ENCODE measurements around the gene RPL10A. TPM values are rescaled to one million over a fixed set of nuclear protein-coding genes. Genes with fewer than 3 reads are reported as not detected.
A peak's percentile ranks its signal among the peaks of the same experiment; 100 is the strongest.

The RPL10A gene
- total and polyA plus RNA-seq, 2 of the 13 experiments (the other 11 are each of a cell fraction or from before 2014, with no cell fraction given) = 1,854 to 2,726 TPM

- TF ChIP-seq MAZ (IDR thresholded peaks at IDR 0.05; ENCODE audit: borderline replicate concordance, low read depth, low read length) = no peak; the same call in 1 of the 2 replicates
- 0 out of 2 replicates have a peak, but pooled peaks have one; percentile 0 for TF ChIP-seq MAZ (CRISPR knock-in tag; IDR thresholded peaks at IDR 0.05; ENCODE audit: low read depth)
- TF ChIP-seq ZNF264 (CRISPR knock-in tag; IDR thresholded peaks at IDR 0.05) = no peak
- TF ChIP-seq ATRX (CRISPR knock-in tag; IDR thresholded peaks at IDR 0.05; ENCODE audit: borderline replicate concordance) = no peak
- TF ChIP-seq PCBP1 (IDR thresholded peaks at IDR 0.05; ENCODE audit: borderline replicate concordance, low read depth, low read length) = 0 out of 2 replicates have a peak, but pooled peaks have one; percentile 8
- 0 out of 2 replicates have a peak, but pooled peaks have one; percentile 5 for TF ChIP-seq THAP11 (CRISPR knock-in tag; IDR thresholded peaks at IDR 0.05)
- peak; percentile 53; the same call in 1 of the 2 replicates for TF ChIP-seq RFXAP (CRISPR knock-in tag; IDR thresholded peaks at IDR 0.05; ENCODE audit: borderline replicate concordance)
- 0 out of 2 replicates have a peak, but pooled peaks have one; percentile 2 for TF ChIP-seq ARID3A (IDR thresholded peaks at IDR 0.05; ENCODE audit: low read depth, low read length)
- TF ChIP-seq POLR2A (IDR thresholded peaks at IDR 0.05; ENCODE audit: insufficient read depth in 1 of 2, low read depth in 2 of 2, low read length in 2 of 2) = 0 out of 4 replicates have a peak, but pooled peaks of 1 of the 2 experiments have one; percentile 39
- TF ChIP-seq ASH2L (IDR thresholded peaks at IDR 0.05; ENCODE audit: insufficient read length, low read depth, low read length) = peak; percentile 15
- TF ChIP-seq ZFY (CRISPR knock-in tag; IDR thresholded peaks at IDR 0.05) = peak; percentile 53
- TF ChIP-seq ZFP37 (CRISPR knock-in tag; IDR thresholded peaks at IDR 0.05; ENCODE audit: borderline replicate concordance) = no peak
- no peak for TF ChIP-seq THAP9 (CRISPR knock-in tag; IDR thresholded peaks at IDR 0.05; ENCODE audit: borderline replicate concordance)
- no peak for TF ChIP-seq ZNF143 (CRISPR knock-in tag; IDR thresholded peaks at IDR 0.05)
- peak; percentile 43 for TF ChIP-seq RAD21 (CRISPR knock-in tag; IDR thresholded peaks at IDR 0.05)
- peak; percentile 63 for TF ChIP-seq RBFOX2 (IDR thresholded peaks at IDR 0.05; ENCODE audit: low read depth, low read length)
- peak; percentile 0 for TF ChIP-seq YY1 (IDR thresholded peaks at IDR 0.05; ENCODE audit: insufficient read depth, insufficient replicate concordance, low read depth, low read length)
- TF ChIP-seq CTCF (CRISPR knock-in tag; IDR thresholded peaks at IDR 0.05) = peak; percentile 41
Observed at GRCh38 chr6:35496841-35497570, 28.8 kb downstream of the RPL10A start, which contains the start of gene TEAD3 (continued).
